Mesenchymal stem cell (in vitro differentiated cells and primary cell): ENCODE data around the gene OVCA2. TPM values are rescaled to one million over a fixed set of nuclear protein-coding genes. Genes with fewer than 3 reads are reported as not detected.
A peak's percentile ranks its signal among the peaks of the same experiment; 100 is the strongest.

Experiments
- DNase-seq: peaks from one replicate; pipeline ENCODE4 v3.0.0-alpha.2; 2013
- H2AFZ ChIP-seq: one replicate; pipeline ENCODE4 v1.6.1; 2013; ENCODE audit warnings: low read depth, mild to moderate bottlenecking, control low read depth, inconsistent platforms, low read length, moderate library complexity
- H2AK5ac ChIP-seq: 2 replicates; pipeline ENCODE4 v1.6.1; 2013; ENCODE audit warnings: low read length, moderate library complexity, mild to moderate bottlenecking, inconsistent platforms; ENCODE audit not compliant: severe bottlenecking
- H2BK120ac ChIP-seq: one replicate; pipeline ENCODE4 v1.6.1; 2013; ENCODE audit warnings: low read depth, mild to moderate bottlenecking, inconsistent platforms, low read length, moderate library complexity
- H2BK12ac ChIP-seq, 2 experiments: one replicate each; pipeline ENCODE4 v1.6.1; 2013; ENCODE audit warnings: inconsistent platforms in 2 of 2, low read length in 2 of 2, mild to moderate bottlenecking in 2 of 2, moderate library complexity in 2 of 2, control low read depth in 1 of 2
- H2BK15ac ChIP-seq: one replicate; pipeline ENCODE4 v1.6.1; 2013; ENCODE audit warnings: mild to moderate bottlenecking, low read depth, inconsistent platforms; ENCODE audit not compliant: poor library complexity, severe bottlenecking
- H2BK5ac ChIP-seq: 2 replicates; pipeline ENCODE4 v1.6.1; 2013; ENCODE audit warnings: low read depth, mild to moderate bottlenecking, low read length, control low read depth, inconsistent platforms; ENCODE audit not compliant: poor library complexity, severe bottlenecking
- H3K14ac ChIP-seq, 2 experiments: one replicate each; pipeline ENCODE4 v1.6.1; 2013; ENCODE audit warnings: inconsistent platforms in 2 of 2, low read length in 2 of 2, control low read depth in 1 of 2, mild to moderate bottlenecking in 1 of 2, moderate library complexity in 1 of 2
- H3K18ac ChIP-seq, 2 experiments: one replicate each; pipeline ENCODE4 v1.6.1; 2013; ENCODE audit warnings: inconsistent platforms in 2 of 2, low read length in 2 of 2, control low read depth in 1 of 2, low read depth in 1 of 2, mild to moderate bottlenecking in 1 of 2
- H3K23ac ChIP-seq, 2 experiments: one replicate each; pipeline ENCODE4 v1.6.1; 2013; ENCODE audit warnings: inconsistent platforms in 2 of 2, low read length in 2 of 2, mild to moderate bottlenecking in 2 of 2, moderate library complexity in 2 of 2, control low read depth in 1 of 2
- H3K27ac ChIP-seq: 2 replicates; pipeline ENCODE4 v1.5.1; 2013; ENCODE audit warnings: mild to moderate bottlenecking, moderate library complexity, low read length, control low read depth, inconsistent platforms; ENCODE audit not compliant: poor library complexity, severe bottlenecking
- H3K27me3 ChIP-seq, 2 experiments: 2 replicates each; pipeline versions ENCODE4 v1.6.1 to v1.7.0; 2013; ENCODE audit warnings: low read length in 2 of 2, mild to moderate bottlenecking in 2 of 2, moderate library complexity in 2 of 2, control low read depth in 1 of 2, inconsistent platforms in 1 of 2; ENCODE audit not compliant: control insufficient read depth in 1 of 2, insufficient read depth in 1 of 2
- H3K36me3 ChIP-seq, 2 experiments: 2 replicates each; pipeline versions ENCODE4 v1.6.1 to v1.7.0; 2013; ENCODE audit warnings: low read length in 2 of 2, control low read depth in 1 of 2, inconsistent platforms in 1 of 2, low read depth in 1 of 2, mild to moderate bottlenecking in 1 of 2; ENCODE audit not compliant: insufficient read depth in 2 of 2, control insufficient read depth in 1 of 2
- H3K4ac ChIP-seq, 2 experiments: one replicate each; pipeline ENCODE4 v1.6.1; 2013; ENCODE audit warnings: inconsistent platforms in 2 of 2, low read length in 2 of 2, mild to moderate bottlenecking in 2 of 2, moderate library complexity in 2 of 2, control low read depth in 1 of 2, low read depth in 1 of 2
- H3K4me1 ChIP-seq: 2 replicates; pipeline ENCODE4 v1.6.1; 2013; ENCODE audit warnings: low read depth, low read length, control low read depth; ENCODE audit not compliant: control insufficient read depth, insufficient read depth
- H3K4me2 ChIP-seq: 2 replicates; pipeline ENCODE4 v1.6.1; 2013; ENCODE audit warnings: low read length, mild to moderate bottlenecking, inconsistent platforms; ENCODE audit not compliant: poor library complexity, severe bottlenecking
- H3K4me3 ChIP-seq, 2 experiments: 2 replicates each; pipeline versions ENCODE4 v1.5.1 to v1.7.0; 2013; ENCODE audit warnings: low read length in 2 of 2, mild to moderate bottlenecking in 2 of 2, control low read depth in 1 of 2, low read depth in 1 of 2; ENCODE audit not compliant: insufficient read depth in 1 of 2
- H3K79me1 ChIP-seq: replicated peaks from 2 replicates; pipeline ENCODE4 v1.6.1; 2013; ENCODE audit warnings: mild to moderate bottlenecking, control low read depth, low read length, inconsistent platforms; ENCODE audit not compliant: poor library complexity, severe bottlenecking
- H3K9ac ChIP-seq: 2 replicates; pipeline ENCODE4 v1.7.0; 2013; ENCODE audit warnings: mild to moderate bottlenecking, low read length, moderate library complexity
- H3K9me3 ChIP-seq: 2 replicates; pipeline ENCODE4 v1.7.0; 2013; ENCODE audit warnings: mild to moderate bottlenecking, low read length; ENCODE audit not compliant: control insufficient read depth
- H4K8ac ChIP-seq: one replicate; pipeline ENCODE4 v1.6.1; 2013; ENCODE audit warnings: inconsistent platforms, mild to moderate bottlenecking, low read length, moderate library complexity
- H4K91ac ChIP-seq: one replicate; pipeline ENCODE4 v1.6.1; 2013; ENCODE audit warnings: mild to moderate bottlenecking, low read length, inconsistent platforms
- WGBS: methylation state at CpG from one replicate; pipeline ENCODE4 v1.1.7; 2013; ENCODE audit warnings: mixed read lengths; 5-methylcytosine and 5-hydroxymethylcytosine counted together
- polyA plus RNA-seq, 2 experiments: library from polyadenylated mRNA; stranded (reverse); fragments of 200-250 nt; gene quantifications; one replicate each; pipeline ENCODE4 v1.2.3, GENCODE V29; 2013

OVCA2 gene
- polyA plus RNA-seq (2013, experiment 1 of 2) = 72.1 TPM
- 72.9 TPM for polyA plus RNA-seq (2013, experiment 2 of 2)

DNA sequence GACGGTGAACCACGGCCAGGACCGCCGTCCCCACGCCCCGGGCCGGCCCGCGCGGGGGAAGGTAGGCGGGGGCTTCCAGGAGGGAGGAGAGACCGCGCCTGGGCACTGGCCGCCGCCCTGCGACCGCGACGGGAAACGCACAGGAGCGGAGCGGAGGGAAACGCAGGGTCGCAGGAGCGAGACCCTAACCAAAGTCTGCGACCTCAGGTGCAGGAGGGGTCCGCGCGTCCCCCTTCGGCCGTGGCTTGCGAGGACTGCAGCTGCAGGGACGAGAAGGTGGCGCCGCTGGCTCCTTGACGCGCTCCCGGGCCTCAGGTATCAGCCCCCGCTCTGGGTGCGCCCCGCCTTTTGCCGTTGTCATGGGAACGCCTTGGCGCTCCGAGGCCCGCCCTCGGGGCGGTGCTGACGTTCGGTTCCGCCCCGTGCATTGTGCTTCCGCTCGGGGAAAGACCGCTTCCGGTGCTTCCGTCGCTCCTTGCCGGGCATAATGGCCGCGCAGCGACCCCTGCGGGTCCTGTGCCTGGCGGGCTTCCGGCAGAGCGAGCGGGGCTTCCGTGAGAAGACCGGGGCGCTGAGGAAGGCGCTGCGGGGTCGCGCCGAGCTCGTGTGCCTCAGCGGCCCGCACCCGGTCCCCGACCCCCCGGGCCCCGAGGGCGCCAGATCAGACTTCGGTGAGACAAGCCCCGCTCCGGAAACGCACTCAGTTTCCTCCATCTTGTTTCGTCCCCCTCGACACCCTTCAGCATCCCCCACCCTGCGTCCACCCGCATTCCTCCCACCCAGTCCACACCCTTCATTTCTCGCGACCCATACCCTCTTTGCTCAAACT, at the start of gene OVCA2:
OVCA2 (plus strand) TSS at position 462 of the 829 bp plus-strand sequence; CDS start at position 488, 26 bp downstream.
- WGBS = under 1% methylated on average over 90 of the region's 93 CpGs

GRCh38 chr17:1992541-1992940, 49.3 kb upstream of the OVCA2 start:
- Histone ChIP-seq H3K79me1 (no peaks in the 10 kb centered on the region), H2BK15ac (no peak overlapping the region), H3K14ac (no peak overlapping the region), H2BK120ac (no peak overlapping the region), H2AFZ (no peak overlapping the region), H2BK12ac (no peak overlapping the region), H3K4ac (no peak overlapping the region), H2AK5ac (peak overlapping the region; percentile 53), H3K18ac (no peak overlapping the region), H3K4me3 (no peak overlapping the region), H3K23ac (no peak overlapping the region), H3K36me3 (no peaks in the 10 kb centered on the region), H3K9ac (no peak overlapping the region), H3K4me1 (peaks cover 19% of the 10 kb centered on the region), H4K91ac (no peak overlapping the region), H3K27me3 (peaks cover 4 to 10% of the 10 kb centered on the region in 2 experiments), H3K4me2 (no peak overlapping the region), H4K8ac (no peak overlapping the region), H2BK5ac (no peak overlapping the region), H3K27ac (no peak overlapping the region), H3K9me3 (no peaks in the 10 kb centered on the region)
- no peak for DNase-seq
- WGBS = 83% methylated on average over 10 of the region's 10 CpGs

More for the DNA sequence above, at the start of gene OVCA2:
- H3K9me3 ChIP-seq = no peaks in the 10 kb centered on the region
- peak within 1 kb of the TSS; percentile 23 to 68 for H2BK12ac ChIP-seq
- H3K9ac ChIP-seq = peak within 1 kb of the TSS; percentile 91
- H3K79me1 ChIP-seq = peaks cover 21% of the 10 kb centered on the region
- H3K14ac ChIP-seq = peak within 1 kb of the TSS in 1 of 2 experiments; percentile 84
- peak within 1 kb of the TSS; percentile 94 for H2AFZ ChIP-seq
- peak within 1 kb of the TSS; percentile 74 for H2BK120ac ChIP-seq
- H3K36me3 ChIP-seq = peaks cover 50 to 51% of the 10 kb centered on the region in 2 experiments
- H2AK5ac ChIP-seq = peak within 1 kb of the TSS; percentile 36
- H3K27ac ChIP-seq = peak within 1 kb of the TSS; percentile 68
- peak within 1 kb of the TSS; percentile 91 for H3K4me3 ChIP-seq
- H3K4me2 ChIP-seq = peak within 1 kb of the TSS; percentile 91
- peak within 1 kb of the TSS; percentile 91 for H2BK5ac ChIP-seq
- peak; percentile 95 for DNase-seq
- H3K4ac ChIP-seq = peak within 1 kb of the TSS; percentile 80 to 91
- H4K8ac ChIP-seq = peak within 1 kb of the TSS; percentile 95
- no peak within 1 kb of the TSS for H2BK15ac ChIP-seq
- no peaks in the 10 kb centered on the region for H3K27me3 ChIP-seq
- H3K23ac ChIP-seq = peak within 1 kb of the TSS in 1 of 2 experiments; percentile 75
- peaks cover 20% of the 10 kb centered on the region for H3K4me1 ChIP-seq
- peak within 1 kb of the TSS; percentile 94 to 98 for H3K18ac ChIP-seq
- H4K91ac ChIP-seq = peak within 1 kb of the TSS; percentile 87

DNA sequence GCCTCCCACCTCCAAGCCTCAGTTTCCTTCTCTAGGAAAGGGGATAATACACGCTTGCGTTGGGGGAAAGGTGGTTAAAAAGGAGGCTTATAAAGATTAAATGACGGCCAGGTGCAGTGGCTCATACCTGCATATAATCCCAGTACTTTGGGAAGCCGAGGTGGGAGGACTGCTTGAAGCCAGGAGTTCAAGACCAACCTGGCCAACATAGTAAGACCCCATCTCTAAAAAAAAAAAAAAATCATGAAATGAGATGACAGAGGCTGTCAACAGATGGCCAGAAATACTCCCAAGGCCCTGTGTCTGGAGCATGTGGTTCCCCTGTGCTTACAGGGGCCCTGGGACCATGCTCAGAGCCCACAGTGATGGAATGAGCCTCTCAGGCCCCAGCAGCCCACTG, 47.1 kb upstream of the OVCA2 start:
- Histone ChIP-seq H2BK120ac (no peak overlapping the region), H3K9me3 (no peaks in the 10 kb centered on the region), H3K4me2 (no peak overlapping the region), H2BK5ac (no peak overlapping the region), H3K4me3 (no peak overlapping the region), H4K8ac (no peak overlapping the region), H3K23ac (no peak overlapping the region), H2BK15ac (no peak overlapping the region), H3K4ac (no peak overlapping the region), H3K18ac (no peak overlapping the region), H3K4me1 (peaks cover 28% of the 10 kb centered on the region), H4K91ac (no peak overlapping the region), H2BK12ac (no peak overlapping the region), H3K27ac (no peak overlapping the region), H3K36me3 (no peaks in the 10 kb centered on the region), H3K9ac (no peak overlapping the region), H2AK5ac (no peak overlapping the region), H3K14ac (no peak overlapping the region), H3K79me1 (no peaks in the 10 kb centered on the region), H2AFZ (no peak overlapping the region), H3K27me3 (peaks cover 4 to 10% of the 10 kb centered on the region in 2 experiments)
- no peak for DNase-seq
- 81% methylated on average over 2 of the region's 4 CpGs for WGBS

GRCh38 chr17:1995321-1995892, 46.4 kb upstream of the OVCA2 start:
- H3K4me3 ChIP-seq = no peak overlapping the region
- no peak overlapping the region for H4K8ac ChIP-seq
- no peak overlapping the region for H3K18ac ChIP-seq
- H3K4me2 ChIP-seq = no peak overlapping the region
- no peak overlapping the region for H2BK120ac ChIP-seq
- H4K91ac ChIP-seq = no peak overlapping the region
- WGBS = 93% methylated on average over 16 of the region's 16 CpGs
- no peak overlapping the region for H2BK5ac ChIP-seq
- no peak overlapping the region for H3K27ac ChIP-seq
- no peak overlapping the region for H3K9ac ChIP-seq
- no peak for DNase-seq
- H3K9me3 ChIP-seq = no peaks in the 10 kb centered on the region
- peaks cover 4 to 10% of the 10 kb centered on the region in 2 experiments for H3K27me3 ChIP-seq
- H3K4ac ChIP-seq = no peak overlapping the region
- no peaks in the 10 kb centered on the region for H3K36me3 ChIP-seq
- H3K4me1 ChIP-seq = peaks cover 33% of the 10 kb centered on the region
- peak overlapping the region; percentile 74 for H2AK5ac ChIP-seq
- no peak overlapping the region for H3K14ac ChIP-seq
- no peak overlapping the region for H3K23ac ChIP-seq
- H2AFZ ChIP-seq = no peak overlapping the region
- peak overlapping the region in 1 of 2 experiments; percentile 17 for H2BK12ac ChIP-seq
- H2BK15ac ChIP-seq = no peak overlapping the region
- H3K79me1 ChIP-seq = no peaks in the 10 kb centered on the region
